Urothelium cell line (cell line): Measurements from ENCODE around the gene GALNT6.

Experiments used
- DNase-seq: peaks from one replicate; pipeline ENCODE4 v3.0.0; 2011; ENCODE audit warnings: low spot score, mixed read lengths
- FAIRE-seq: peaks from 2 replicates; lab custom pipeline; 2011; peaks lifted over from hg19 to GRCh38; lab: Jason Lieb, UNC

Gene GALNT6

GRCh38 chr12:51391283-51392123 lies at the start of gene GALNT6:
Gene GALNT6, minus strand, starts transcription at chr12:51391406. Its CDS starts 11,625 bp downstream, at chr12:51379781.
- DNase-seq (peak; percentile 70), FAIRE-seq (no peak)

- DNase-seq (no peak), FAIRE-seq (no peak)
Observed at GRCh38 chr12:51439330-51439729, 48.1 kb upstream of the GALNT6 start.

- no peak for FAIRE-seq
- DNase-seq: no peak
Observed at GRCh38 chr12:51437431-51437830, 46.2 kb upstream of the GALNT6 start.

- FAIRE-seq (no peak), DNase-seq (no peak)
Observed at GRCh38 chr12:51434305-51434704, 43.1 kb upstream of the GALNT6 start.

DNA sequence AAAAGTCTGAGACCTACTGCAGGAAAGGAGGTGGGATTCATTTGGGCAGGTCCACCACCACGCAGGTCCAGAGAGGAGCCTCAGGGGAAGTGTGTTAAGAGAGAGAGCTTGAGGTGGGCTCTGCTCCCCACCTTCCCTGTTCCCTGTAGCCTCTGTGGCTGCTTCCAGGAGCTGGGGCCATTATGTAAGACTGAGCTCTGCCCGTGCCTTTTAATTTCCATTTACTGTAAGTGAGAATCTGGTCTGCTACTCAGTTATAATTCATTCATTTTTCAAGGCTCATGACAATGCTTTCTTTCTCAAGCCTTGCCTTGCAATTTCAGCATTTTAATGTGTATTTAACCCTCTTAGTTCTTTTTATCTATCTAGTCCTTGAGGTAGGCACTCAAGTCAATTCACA lies 41.7 kb upstream of the GALNT6 start:
- no peak for FAIRE-seq
- DNase-seq: no peak

- no peak for FAIRE-seq
- DNase-seq: no peak
Observed at GRCh38 chr12:51430196-51430895, 39.1 kb upstream of the GALNT6 start.

- DNase-seq: no peak
- FAIRE-seq: no peak
Observed at GRCh38 chr12:51429700-51430099, 38.5 kb upstream of the GALNT6 start.

DNA sequence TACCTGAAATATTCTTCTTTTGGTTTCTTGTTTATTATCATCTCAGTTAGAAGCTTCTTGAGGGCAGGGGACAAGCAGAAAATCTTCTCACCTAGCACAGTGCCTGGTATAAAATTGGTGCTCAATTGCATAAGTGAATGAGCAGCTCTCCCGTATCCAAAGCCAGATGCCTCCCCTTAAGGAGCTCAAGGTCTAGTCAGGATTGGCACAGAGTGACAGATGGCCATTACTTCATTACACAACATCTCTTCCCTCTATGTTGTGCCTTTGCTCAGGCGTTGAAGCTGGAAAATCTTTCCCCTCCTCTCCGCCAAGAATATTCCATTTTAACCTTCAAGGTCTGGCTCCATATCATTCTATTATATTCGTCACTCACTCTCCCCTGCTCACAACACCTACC lies 37.0 kb upstream of the GALNT6 start:
- DNase-seq: no peak
- FAIRE-seq: no peak

GRCh38 chr12:51424662-51425539 lies 33.7 kb upstream of the GALNT6 start, which contains the start of gene SLC4A8:
Gene SLC4A8, plus strand, starts transcription at chr12:51424831. Its CDS starts 157 bp downstream, at chr12:51424988.
- FAIRE-seq (peak; percentile 40), DNase-seq (peak; percentile 99)

- no peak for FAIRE-seq
- DNase-seq: no peak
Observed at GRCh38 chr12:51424094-51424661, 33.0 kb upstream of the GALNT6 start.

DNA sequence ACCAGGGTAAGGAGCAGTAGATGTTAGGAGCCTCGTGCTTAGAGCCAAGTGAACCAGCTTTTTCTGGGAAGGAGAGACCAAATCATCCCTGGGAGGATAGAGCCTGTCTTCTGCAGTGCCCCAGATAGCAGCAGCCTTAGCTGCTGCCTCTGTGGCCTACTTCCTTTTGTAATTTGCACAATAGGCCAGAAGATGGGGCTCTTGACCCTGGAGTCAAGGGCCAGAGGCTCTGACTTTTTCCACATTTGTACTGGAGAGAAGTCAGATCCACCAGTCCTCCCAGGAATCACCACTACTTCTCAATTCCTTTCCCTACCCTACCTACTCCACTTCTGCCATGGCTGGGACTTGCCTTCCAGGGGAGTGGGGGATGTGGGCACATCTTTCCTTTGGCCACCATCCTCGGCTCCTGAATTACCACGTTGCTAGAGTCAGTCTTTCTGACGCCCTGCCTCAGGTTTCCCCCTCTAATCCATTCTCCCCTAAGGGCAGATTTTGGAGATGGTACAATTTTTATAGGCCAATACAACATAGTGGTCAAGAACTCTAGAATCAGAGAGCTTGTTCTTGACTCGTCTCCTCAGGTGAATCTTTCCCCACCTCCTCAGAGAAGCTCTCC lies 30.2 kb upstream of the GALNT6 start:
- peak; percentile 62 for DNase-seq

DNA sequence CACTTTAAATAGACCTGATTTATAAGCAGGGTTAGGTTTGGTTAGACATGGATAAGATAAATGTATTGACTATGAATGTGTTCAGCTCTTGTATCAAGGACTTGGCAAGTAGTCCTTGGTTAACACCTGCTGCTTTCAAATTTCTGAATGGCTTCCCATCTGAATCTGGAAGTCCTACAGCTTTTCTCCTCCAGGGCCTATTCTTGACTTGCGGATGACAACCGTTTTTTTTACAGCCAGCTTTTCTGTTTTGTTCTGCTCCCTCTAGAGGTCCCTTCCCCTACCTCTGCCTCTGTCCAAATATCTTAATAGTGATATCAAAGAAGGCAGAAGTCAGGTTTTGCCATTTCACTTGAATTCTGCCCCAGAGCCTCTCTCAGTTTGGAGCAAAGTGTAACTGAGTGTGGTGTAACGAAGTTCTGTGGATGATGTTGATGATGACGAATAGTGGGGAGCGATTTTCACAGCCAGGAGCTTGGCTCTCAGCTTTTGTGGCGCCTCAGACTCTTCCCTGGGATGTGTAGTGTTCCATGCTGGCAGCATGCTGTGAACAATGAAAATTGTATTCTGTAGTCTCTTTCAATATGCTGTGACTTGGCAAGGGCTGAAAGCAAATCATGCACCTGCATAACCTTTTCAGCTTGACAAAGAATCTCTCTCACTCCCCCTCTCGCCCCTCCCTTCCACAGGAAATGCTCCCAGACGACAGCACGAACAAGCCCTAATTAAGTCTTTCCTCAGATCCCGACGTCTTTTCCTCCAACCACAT lies 28.4 kb upstream of the GALNT6 start:
- no peak for FAIRE-seq
- no peak for DNase-seq

More for the DNA sequence above, 30.2 kb upstream of the GALNT6 start:
- FAIRE-seq: no peak

DNA sequence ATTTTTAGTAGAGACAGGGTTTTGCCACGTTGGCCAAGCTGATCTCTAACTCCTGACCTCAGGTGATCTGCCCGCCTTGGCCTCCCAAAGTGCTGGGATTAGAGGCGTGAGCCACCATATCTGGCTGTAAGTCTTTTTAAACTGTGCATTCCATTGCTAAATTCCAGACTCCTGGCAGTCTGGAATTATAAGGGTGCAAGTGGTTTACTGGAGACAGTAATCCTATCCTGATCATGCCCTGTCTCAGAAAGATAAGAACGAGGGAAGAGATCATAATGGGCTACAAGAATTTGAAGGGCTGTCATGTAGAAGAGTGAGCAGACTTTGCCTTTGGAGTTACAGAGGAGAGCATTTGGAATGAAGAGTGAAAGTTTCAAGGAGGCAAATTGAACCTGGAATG lies 26.6 kb upstream of the GALNT6 start:
- no peak for DNase-seq
- FAIRE-seq: no peak

GRCh38 chr12:51415931-51416330 lies 24.7 kb upstream of the GALNT6 start:
- FAIRE-seq (no peak), DNase-seq (peak; percentile 35)

DNA sequence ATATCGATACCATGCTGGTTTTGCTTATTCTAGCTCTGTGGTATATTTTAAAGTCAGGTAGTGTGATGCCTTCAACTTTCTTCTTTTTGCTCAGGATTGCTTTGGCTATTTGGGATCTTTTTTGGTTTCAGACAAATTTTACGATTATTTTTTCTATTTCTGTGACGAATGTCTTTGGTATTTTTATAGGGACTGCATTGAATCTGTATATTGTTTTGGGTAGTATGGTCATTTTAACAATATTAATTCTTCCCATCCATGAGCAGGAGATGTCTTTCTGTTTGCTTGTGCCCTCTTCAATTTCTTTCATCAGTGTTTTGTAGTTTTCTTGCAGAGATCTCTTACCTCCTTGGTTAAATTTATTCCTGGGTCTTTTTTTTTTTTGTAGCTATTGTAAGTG lies 22.6 kb upstream of the GALNT6 start:
- FAIRE-seq: no peak
- no peak for DNase-seq

DNA sequence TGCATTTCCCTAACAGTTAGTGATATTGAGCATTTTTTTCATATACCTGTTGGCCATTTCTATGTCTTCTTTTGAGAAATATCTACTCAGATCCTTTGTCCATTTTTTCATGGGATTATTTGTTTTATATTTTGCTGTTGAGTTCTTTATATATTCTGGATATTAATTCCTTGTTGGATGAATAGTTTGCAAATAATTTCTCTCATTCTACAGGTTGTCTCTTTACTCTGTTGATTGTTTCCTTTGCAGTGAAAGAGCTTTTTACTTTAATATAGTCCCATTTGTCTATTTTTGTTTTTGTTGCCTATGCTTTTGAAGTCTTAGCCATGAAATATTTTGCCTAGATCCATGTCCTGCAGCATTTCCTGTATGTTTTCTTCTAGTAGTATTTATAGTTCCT lies 21.9 kb upstream of the GALNT6 start:
- no peak for FAIRE-seq
- no peak for DNase-seq

- FAIRE-seq (no peak), DNase-seq (no peak)
Observed at GRCh38 chr12:51409846-51410245, 18.6 kb upstream of the GALNT6 start.

DNA sequence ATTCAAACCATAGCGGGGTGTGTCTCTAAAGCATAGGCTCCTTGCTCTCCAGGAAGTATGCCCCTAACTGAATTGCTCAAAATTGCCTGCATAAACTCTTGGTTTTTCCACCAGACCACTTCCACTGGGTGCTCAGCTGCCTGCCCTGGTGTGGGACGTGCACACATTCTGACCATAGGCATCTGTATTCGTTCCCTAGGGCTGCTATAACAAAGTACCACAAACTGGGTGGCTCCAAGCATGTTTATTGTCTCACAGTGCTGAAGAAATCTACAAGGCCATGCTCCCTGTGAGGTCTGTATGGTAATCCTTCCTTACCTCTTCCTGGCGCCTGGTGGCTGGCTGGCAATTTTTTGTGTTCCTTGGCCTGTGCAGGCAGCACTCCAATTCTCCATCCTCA lies 16.4 kb upstream of the GALNT6 start:
- FAIRE-seq (no peak), DNase-seq (no peak)

GRCh38 chr12:51406859-51407258 lies 15.7 kb upstream of the GALNT6 start:
- DNase-seq: no peak
- FAIRE-seq: no peak

DNA sequence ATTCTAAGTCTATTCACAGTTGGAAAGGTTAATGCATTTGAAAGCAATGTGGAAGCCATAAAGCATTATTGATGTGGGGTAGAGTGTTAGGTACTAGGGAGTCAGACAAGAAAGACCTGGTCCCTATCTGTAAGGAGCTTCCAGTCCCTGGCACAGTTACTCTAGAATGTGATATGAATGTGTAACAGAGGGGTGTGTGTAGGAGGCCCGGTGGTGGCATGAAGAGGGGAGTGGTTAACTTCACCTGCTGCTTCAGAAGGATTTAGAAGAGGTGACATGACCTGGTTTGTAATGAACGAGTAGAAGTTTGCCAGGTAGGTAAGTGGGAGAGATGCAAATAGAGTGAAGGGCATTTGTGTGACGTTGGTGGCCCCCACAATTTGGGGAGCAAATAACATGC lies 15.1 kb upstream of the GALNT6 start:
- DNase-seq (no peak), FAIRE-seq (no peak)
